AG10803 (cell line): Measurements from ENCODE around the gene TUBA3D.
"Not testable (repeated sequence)": the region's sequence is repeated elsewhere in the genome, so short reads cannot be mapped to it uniquely, and the experiment has no call there.

ENCODE experiments used
- DNase-seq: peaks from one replicate; pipeline ENCODE4 v3.0.0; 2010; ENCODE audit warnings: low read depth
- H3K4me3 ChIP-seq: 2 replicates; pipeline ENCODE4 v1.5.1; 2011; ENCODE audit warnings: mild to moderate bottlenecking, low read length, control low read depth
- TF ChIP-seq, protein P1 (sequence below): conservative IDR thresholded peaks from 2 replicates; pipeline ENCODE4 v1.5.1; 2011; ENCODE audit warnings: mild to moderate bottlenecking, low read length, control low read depth, inconsistent platforms

TUBA3D gene

DNA sequence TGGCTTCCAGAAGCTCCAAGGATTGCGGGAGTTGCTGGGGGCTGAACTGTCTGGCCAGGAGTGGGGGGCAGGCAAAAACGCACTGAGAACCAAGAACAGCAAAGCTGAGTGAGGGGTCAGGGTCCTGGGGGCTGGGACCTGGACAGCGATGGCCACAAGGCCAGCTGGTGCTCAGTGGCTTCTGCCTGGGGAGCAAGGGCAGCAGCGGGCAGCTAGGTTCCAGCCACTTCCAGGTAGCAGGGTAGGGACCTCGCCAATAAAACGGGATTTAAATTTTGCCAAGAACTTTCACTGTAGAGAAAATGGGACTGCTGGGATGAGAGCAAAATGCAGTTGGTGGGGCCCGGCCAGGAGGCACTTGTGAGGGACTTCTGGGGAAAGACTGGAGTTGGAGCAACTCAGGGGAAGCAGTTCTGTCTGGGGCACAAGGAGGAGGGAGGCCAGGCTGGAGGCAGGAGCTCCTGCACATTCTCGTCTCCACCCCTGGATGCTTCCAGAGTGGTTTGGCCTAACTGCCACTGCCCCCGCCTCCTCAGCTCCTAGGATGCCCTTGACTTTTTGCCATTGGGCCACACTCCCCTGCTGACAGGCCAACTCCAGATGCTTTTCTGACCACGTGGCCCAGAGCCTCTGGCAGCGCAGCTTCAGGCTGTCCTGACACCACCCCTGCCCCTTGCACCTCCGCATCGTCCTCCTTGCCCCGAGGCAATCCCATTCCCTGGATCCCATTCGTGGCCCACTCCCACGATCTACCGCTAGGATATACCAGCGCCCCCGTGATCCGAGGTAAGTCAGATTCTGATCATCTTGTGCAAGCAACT, 46.3 kb downstream of the TUBA3D start:
- no peak overlapping the region for H3K4me3 ChIP-seq
- TF ChIP-seq, protein P1, sequence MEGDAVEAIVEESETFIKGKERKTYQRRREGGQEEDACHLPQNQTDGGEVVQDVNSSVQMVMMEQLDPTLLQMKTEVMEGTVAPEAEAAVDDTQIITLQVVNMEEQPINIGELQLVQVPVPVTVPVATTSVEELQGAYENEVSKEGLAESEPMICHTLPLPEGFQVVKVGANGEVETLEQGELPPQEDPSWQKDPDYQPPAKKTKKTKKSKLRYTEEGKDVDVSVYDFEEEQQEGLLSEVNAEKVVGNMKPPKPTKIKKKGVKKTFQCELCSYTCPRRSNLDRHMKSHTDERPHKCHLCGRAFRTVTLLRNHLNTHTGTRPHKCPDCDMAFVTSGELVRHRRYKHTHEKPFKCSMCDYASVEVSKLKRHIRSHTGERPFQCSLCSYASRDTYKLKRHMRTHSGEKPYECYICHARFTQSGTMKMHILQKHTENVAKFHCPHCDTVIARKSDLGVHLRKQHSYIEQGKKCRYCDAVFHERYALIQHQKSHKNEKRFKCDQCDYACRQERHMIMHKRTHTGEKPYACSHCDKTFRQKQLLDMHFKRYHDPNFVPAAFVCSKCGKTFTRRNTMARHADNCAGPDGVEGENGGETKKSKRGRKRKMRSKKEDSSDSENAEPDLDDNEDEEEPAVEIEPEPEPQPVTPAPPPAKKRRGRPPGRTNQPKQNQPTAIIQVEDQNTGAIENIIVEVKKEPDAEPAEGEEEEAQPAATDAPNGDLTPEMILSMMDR: no peak
- peak; percentile 10 for DNase-seq

DNA sequence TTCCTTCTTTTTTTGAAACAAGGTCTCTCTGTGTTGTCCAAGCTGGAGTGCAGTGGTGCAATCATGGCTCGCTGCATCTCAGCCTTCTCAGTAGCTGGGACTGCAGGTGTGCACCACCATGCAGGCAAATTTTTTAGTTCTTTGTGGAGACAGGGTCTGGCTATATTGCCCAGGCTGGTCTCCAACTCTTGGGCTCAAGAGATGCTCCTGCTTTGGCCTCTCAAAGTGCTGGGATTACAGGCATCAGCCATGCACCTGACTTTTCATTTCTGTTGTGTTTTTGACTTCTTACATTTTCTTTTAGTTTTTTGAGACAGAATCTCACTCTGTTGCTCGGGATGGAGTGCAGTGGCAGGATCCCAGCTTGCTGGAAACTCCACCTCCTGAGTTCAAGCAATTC, 49.3 kb downstream of the TUBA3D start:
- not testable (repeated sequence) for H3K4me3 ChIP-seq, DNase-seq

GRCh38 chr2:131527131-131528001, 51.4 kb downstream of the TUBA3D start, which contains the start of gene CCDC74A:
CCDC74A (plus strand) TSS chr2:131527888; CDS start chr2:131527971, 83 bp downstream.
- peak; percentile 46 for DNase-seq
- H3K4me3 ChIP-seq: peak within 1 kb of the TSS; percentile 48

DNA sequence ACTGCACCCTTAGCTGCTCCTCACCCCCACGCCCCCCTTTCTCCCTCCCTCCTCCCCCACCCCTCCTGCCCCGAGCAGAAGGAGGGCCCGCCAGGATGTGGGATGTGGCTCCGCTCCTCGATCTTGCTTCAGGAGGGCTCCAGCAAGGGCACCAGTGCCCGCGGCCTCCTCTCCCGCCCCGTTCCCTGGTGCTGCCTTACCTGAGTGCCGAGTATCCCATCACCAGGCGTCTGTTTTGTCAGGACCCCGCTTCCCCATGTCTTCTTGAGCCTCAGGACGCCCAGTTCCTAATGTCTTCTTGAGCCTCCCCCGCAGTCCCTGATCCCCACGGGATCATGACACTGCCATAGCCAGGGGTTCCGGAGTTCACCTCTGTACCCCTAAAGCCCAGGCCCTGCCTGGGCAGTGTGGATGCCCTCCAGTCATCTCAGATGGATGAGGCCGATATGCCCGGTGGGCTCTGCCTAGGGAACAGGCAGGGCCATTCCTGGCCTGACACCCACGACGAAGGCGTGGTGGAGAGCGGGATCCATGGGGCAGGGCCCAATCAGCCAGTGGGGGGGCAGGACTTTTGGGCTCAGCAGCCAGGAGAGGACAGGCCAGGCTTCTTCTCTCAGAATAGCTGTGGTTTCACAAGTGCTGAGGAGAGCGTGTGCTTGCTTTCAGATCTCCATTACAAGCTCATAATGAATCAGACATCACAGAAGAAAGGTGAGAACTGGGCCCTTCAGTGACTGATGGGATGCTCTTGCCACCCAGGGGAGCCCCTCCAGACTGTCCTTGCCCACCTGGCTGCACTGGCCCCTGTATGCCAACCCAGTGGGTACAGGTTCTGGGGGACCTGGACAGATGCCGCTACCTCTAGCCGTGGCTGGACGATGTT, 53.3 kb downstream of the TUBA3D start:
- DNase-seq: peak; percentile 6

DNA sequence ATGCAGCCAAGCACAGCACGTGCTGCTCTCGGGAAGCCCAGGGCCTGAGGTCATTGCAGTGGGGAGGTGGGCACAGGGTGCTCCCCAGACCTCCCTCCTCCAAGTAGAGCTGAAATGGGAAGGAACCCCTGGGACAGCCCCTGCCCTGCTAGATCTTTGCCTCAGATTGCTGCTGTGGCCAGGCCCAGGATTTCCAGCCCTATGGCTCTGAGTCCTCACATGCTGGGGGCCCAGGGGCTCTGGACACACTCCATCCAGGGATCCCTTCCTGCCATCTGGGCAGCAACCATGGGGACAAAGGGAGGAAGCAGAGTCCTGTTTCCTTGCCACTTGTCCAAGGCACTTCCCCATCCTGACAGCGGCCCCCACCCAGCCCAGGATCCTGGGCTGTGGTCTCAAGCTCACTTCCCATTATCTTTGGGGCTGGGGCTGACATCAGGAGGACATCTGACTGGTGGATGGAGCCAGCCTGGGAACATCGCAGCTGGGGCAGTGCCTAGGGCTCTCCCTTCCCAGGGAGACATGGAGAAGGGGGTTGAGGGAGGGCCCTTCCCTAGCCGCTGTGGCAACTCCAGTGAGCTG, 54.0 kb downstream of the TUBA3D start:
- H3K4me3 ChIP-seq: not testable (repeated sequence)

More for the DNA sequence above, 53.3 kb downstream of the TUBA3D start:
- not testable (repeated sequence) for H3K4me3 ChIP-seq

GRCh38 chr2:131530626-131531344, 54.9 kb downstream of the TUBA3D start:
- not testable (repeated sequence) for DNase-seq, H3K4me3 ChIP-seq

More for the DNA sequence above, 54.0 kb downstream of the TUBA3D start:
- DNase-seq: not testable (repeated sequence)

GRCh38 chr2:131531547-131532185, 55.7 kb downstream of the TUBA3D start:
- not testable (repeated sequence) for DNase-seq, H3K4me3 ChIP-seq
